H9 (cell line): Measurements from ENCODE around the gene LMF2. TPM values are rescaled to one million over a fixed set of nuclear protein-coding genes. Genes with fewer than 3 reads are reported as not detected.

ENCODE experiments used
- DNase-seq: peaks from one replicate; pipeline ENCODE4 v3.0.0-alpha.2; 2017
- H2AFZ ChIP-seq: one replicate; pipeline ENCODE4 v1.6.1; 2013; ENCODE audit warnings: mild to moderate bottlenecking, low read length, control low read depth, moderate library complexity
- H2AK5ac ChIP-seq: 2 replicates; pipeline ENCODE4 v1.6.1; 2013; ENCODE audit warnings: low read length, control low read depth, mixed read lengths; ENCODE audit not compliant: insufficient read length
- H2BK120ac ChIP-seq: one replicate; pipeline ENCODE4 v1.6.1; 2013; ENCODE audit warnings: low read depth, mild to moderate bottlenecking, low read length, control low read depth, inconsistent platforms; ENCODE audit not compliant: poor library complexity, severe bottlenecking
- H2BK12ac ChIP-seq: 2 replicates; pipeline ENCODE4 v1.6.1; 2013; ENCODE audit warnings: low read length, control low read depth, mixed read lengths, low read depth; ENCODE audit not compliant: insufficient read length
- H2BK15ac ChIP-seq: 2 replicates; pipeline ENCODE4 v1.6.1; 2013; ENCODE audit warnings: low read depth, low read length, control low read depth
- H2BK20ac ChIP-seq: one replicate; pipeline ENCODE4 v1.6.1; 2013; ENCODE audit warnings: low read depth, mild to moderate bottlenecking, low read length, control low read depth, inconsistent platforms; ENCODE audit not compliant: poor library complexity, severe bottlenecking
- H2BK5ac ChIP-seq: 2 replicates; pipeline ENCODE4 v1.6.1; 2013; ENCODE audit warnings: low read length, control low read depth, mixed read lengths; ENCODE audit not compliant: insufficient read length
- H3K14ac ChIP-seq: 2 replicates; pipeline ENCODE4 v1.6.1; 2013; ENCODE audit warnings: low read length, control low read depth; ENCODE audit not compliant: insufficient read depth
- H3K18ac ChIP-seq: 2 replicates; pipeline ENCODE4 v1.6.1; 2013; ENCODE audit warnings: low read depth, mild to moderate bottlenecking, mixed read lengths, low read length, control low read depth; ENCODE audit not compliant: insufficient read length
- H3K23ac ChIP-seq: 2 replicates; pipeline ENCODE4 v1.6.1; 2013; ENCODE audit warnings: low read length, control low read depth, mixed read lengths, low read depth; ENCODE audit not compliant: insufficient read length
- H3K23me2 ChIP-seq: 2 replicates; pipeline ENCODE4 v1.6.1; 2013; ENCODE audit warnings: low read depth, mild to moderate bottlenecking, mixed read lengths, low read length, control low read depth; ENCODE audit not compliant: insufficient read length, poor library complexity, severe bottlenecking
- H3K27ac ChIP-seq: 2 replicates; pipeline ENCODE4 v1.5.1; 2013; ENCODE audit warnings: low read length, control low read depth, mixed read lengths, low read depth; ENCODE audit not compliant: insufficient read length
- H3K27me3 ChIP-seq: 2 replicates; pipeline ENCODE4 v1.6.1; 2013; ENCODE audit warnings: low read length, control low read depth, inconsistent platforms; ENCODE audit not compliant: insufficient read depth
- H3K4ac ChIP-seq: 2 replicates; pipeline ENCODE4 v1.6.1; 2013; ENCODE audit warnings: low read depth, mild to moderate bottlenecking, control low read depth, inconsistent platforms, low read length, moderate library complexity
- H3K4me1 ChIP-seq: 2 replicates; pipeline ENCODE4 v1.6.1; 2013; ENCODE audit warnings: low read length, control low read depth, inconsistent platforms; ENCODE audit not compliant: insufficient read depth
- H3K4me2 ChIP-seq: 2 replicates; pipeline ENCODE4 v1.6.1; 2013; ENCODE audit warnings: low read length, control low read depth, mixed read lengths; ENCODE audit not compliant: insufficient read length, insufficient read depth
- H3K56ac ChIP-seq: 2 replicates; pipeline ENCODE4 v1.6.1; 2013; ENCODE audit warnings: low read depth, mild to moderate bottlenecking, mixed read lengths, low read length, control low read depth; ENCODE audit not compliant: insufficient read length
- H3K79me1 ChIP-seq: 2 replicates; pipeline ENCODE4 v1.6.1; 2013; ENCODE audit warnings: low read depth, mild to moderate bottlenecking, moderate library complexity, low read length, control low read depth, inconsistent platforms; ENCODE audit not compliant: insufficient read depth, poor library complexity, severe bottlenecking
- H3K79me2 ChIP-seq: 2 replicates; pipeline ENCODE4 v1.6.1; 2013; ENCODE audit warnings: low read length, control low read depth, inconsistent platforms; ENCODE audit not compliant: insufficient read depth
- H3K9ac ChIP-seq: 2 replicates; pipeline ENCODE4 v1.6.1; 2013; ENCODE audit warnings: low read length, control low read depth, mixed read lengths; ENCODE audit not compliant: insufficient read length; ENCODE audit errors: extremely low read depth
- H3K9me3 ChIP-seq: one replicate; pipeline ENCODE4 v1.6.1; 2013; ENCODE audit warnings: low read depth, low read length, inconsistent platforms; ENCODE audit not compliant: control insufficient read depth
- H3T11ph ChIP-seq: one replicate; pipeline ENCODE4 v1.6.1; 2013; ENCODE audit warnings: mild to moderate bottlenecking, low read length, control low read depth, inconsistent platforms
- H4K20me1 ChIP-seq: one replicate; pipeline ENCODE4 v1.6.1; 2013; ENCODE audit not compliant: control insufficient read depth, insufficient read length, insufficient read depth
- H4K5ac ChIP-seq: 2 replicates; pipeline ENCODE4 v1.6.1; 2013; ENCODE audit warnings: low read depth, mild to moderate bottlenecking, mixed read lengths, low read length, control low read depth; ENCODE audit not compliant: insufficient read length
- H4K8ac ChIP-seq: replicated peaks from 2 replicates; pipeline ENCODE4 v1.6.1; 2013; ENCODE audit warnings: low read length, control low read depth, mixed read lengths, low read depth; ENCODE audit not compliant: insufficient read length
- H4K91ac ChIP-seq: 2 replicates; pipeline ENCODE4 v1.6.1; 2013; ENCODE audit warnings: low read depth, mild to moderate bottlenecking, moderate library complexity, mixed read lengths, low read length, control low read depth; ENCODE audit not compliant: insufficient read length
- H3K27ac Mint-ChIP-seq, 3 experiments: 2 replicates in 2 of 3; 3 replicates in 1 of 3; pipeline ENCODE4 v1.8.0; 2020 to 2021; ENCODE audit warnings: mixed read lengths in 3 of 3, mild to moderate bottlenecking in 1 of 3, moderate library complexity in 1 of 3
- H3K27me3 Mint-ChIP-seq: 2 replicates; pipeline ENCODE4 v1.8.0; 2021; ENCODE audit warnings: low read depth, mild to moderate bottlenecking, moderate library complexity, mixed read lengths
- H3K36me3 Mint-ChIP-seq, 3 experiments: 2 replicates in 2 of 3; 3 replicates in 1 of 3; pipeline ENCODE4 v1.8.0; 2020 to 2021; ENCODE audit warnings: low read depth in 3 of 3, mixed read lengths in 3 of 3; ENCODE audit not compliant: insufficient read depth in 1 of 3
- H3K4me1 Mint-ChIP-seq, 2 experiments: 2 replicates each; pipeline ENCODE4 v1.8.0; 2020; ENCODE audit warnings: mixed read lengths in 2 of 2
- H3K4me3 Mint-ChIP-seq, 2 experiments: 2 replicates in 1 of 2; 3 replicates in 1 of 2; pipeline ENCODE4 v1.8.0; 2020 to 2021; ENCODE audit warnings: mild to moderate bottlenecking in 2 of 2, mixed read lengths in 2 of 2, moderate library complexity in 1 of 2
- H3K9me3 Mint-ChIP-seq, 2 experiments: 2 replicates in 1 of 2; 3 replicates in 1 of 2; pipeline ENCODE4 v1.8.0; 2020; ENCODE audit warnings: mild to moderate bottlenecking in 2 of 2, mixed read lengths in 2 of 2, moderate library complexity in 1 of 2
- WGBS: extraction: QIAGEN DNeasy Blood & Tissue Kit; methylation state at CpG from one replicate; pipeline ENCODE4 v1.1.7; 2013; ENCODE audit warnings: missing lambda C conversion rate, low lambda C conversion rate, mixed read lengths; ENCODE audit not compliant: insufficient read length; ENCODE audit errors: extremely low coverage; 5-methylcytosine and 5-hydroxymethylcytosine counted together
- total RNA-seq: library from RNA; stranded (reverse); gene quantifications from 2 replicates; pipeline ENCODE4 v1.2.1, GENCODE V29; 2021
- TF ChIP-seq, protein P1 (sequence below): fragments of 200-600 bp; sonication (generic); conservative IDR thresholded peaks from 3 replicates; pipeline ENCODE4 v1.8.0; 2021; ENCODE audit warnings: antibody characterized with exemption, mild to moderate bottlenecking

The LMF2 gene
- total RNA-seq, 1 experiment from 2014 or later = 43.6 TPM

DNA sequence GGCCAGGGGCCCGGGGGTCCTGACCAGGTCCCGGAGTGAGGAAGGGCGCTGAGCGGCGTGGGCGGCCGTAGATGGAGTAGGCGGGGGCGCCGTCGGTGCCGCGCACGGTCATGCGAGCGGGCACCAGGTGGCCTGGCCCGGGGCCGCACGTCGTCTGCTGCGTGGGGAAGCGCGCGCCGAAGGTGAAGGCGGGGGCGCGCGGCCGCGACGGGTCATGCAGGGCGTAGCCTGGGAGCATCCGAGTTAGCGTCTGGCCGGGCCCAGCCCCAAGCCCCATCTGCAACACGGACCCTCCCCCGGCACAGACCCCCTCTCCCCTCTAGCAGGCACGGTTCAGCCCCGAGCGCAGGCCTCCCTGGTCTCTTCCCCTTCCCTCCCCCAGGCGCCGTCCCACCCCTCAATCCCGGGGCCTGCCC is 24.1 kb upstream of the LMF2 start:
- Histone ChIP-seq H3K27me3 (peaks cover 37% of the 10 kb centered on the region; the same call in 1 of the 2 replicates), H3K4me2 (peak overlapping the region; percentile 34)

More for the DNA sequence above, 24.1 kb upstream of the LMF2 start:
- Histone ChIP-seq H3K56ac (no peak overlapping the region), H3K79me2 (no peaks in the 10 kb centered on the region), H3K4ac (no peak overlapping the region), H2AFZ (no peak overlapping the region), H2BK5ac (no peak overlapping the region), H3K23me2 (peaks cover 18% of the 10 kb centered on the region), H4K5ac (no peak overlapping the region), H4K8ac (no peak overlapping the region), H4K20me1 (no peaks in the 10 kb centered on the region), H3K9me3 (no peaks in the 10 kb centered on the region), H3T11ph (no peak overlapping the region), H3K79me1 (no peaks in the 10 kb centered on the region), H3K14ac (no peak overlapping the region), H3K18ac (no peak overlapping the region), H3K27ac (no peak overlapping the region), H2BK20ac (no peak overlapping the region), H2BK120ac (no peak overlapping the region), H3K23ac (no peak overlapping the region), H2BK12ac (no peak overlapping the region), H3K9ac (no peak overlapping the region), H3K4me1 (no peaks in the 10 kb centered on the region), H4K91ac (no peak overlapping the region), H2BK15ac (no peak overlapping the region), H2AK5ac (no peak overlapping the region)
- Mint-ChIP-seq H3K27me3 (peaks cover 78% of the 10 kb centered on the region), H3K36me3 (no peaks in the 10 kb centered on the region; a peak in 1 of 7 replicates), H3K4me1 (peaks cover 15 to 20% of the 10 kb centered on the region in 2 experiments), H3K27ac (no peak overlapping the region), H3K9me3 (no peaks in the 10 kb centered on the region; a peak in 1 of 5 replicates), H3K4me3 (peak overlapping the region; percentile 56 to 80; a peak in 3 of 5 replicates)
- TF ChIP-seq, protein P1, sequence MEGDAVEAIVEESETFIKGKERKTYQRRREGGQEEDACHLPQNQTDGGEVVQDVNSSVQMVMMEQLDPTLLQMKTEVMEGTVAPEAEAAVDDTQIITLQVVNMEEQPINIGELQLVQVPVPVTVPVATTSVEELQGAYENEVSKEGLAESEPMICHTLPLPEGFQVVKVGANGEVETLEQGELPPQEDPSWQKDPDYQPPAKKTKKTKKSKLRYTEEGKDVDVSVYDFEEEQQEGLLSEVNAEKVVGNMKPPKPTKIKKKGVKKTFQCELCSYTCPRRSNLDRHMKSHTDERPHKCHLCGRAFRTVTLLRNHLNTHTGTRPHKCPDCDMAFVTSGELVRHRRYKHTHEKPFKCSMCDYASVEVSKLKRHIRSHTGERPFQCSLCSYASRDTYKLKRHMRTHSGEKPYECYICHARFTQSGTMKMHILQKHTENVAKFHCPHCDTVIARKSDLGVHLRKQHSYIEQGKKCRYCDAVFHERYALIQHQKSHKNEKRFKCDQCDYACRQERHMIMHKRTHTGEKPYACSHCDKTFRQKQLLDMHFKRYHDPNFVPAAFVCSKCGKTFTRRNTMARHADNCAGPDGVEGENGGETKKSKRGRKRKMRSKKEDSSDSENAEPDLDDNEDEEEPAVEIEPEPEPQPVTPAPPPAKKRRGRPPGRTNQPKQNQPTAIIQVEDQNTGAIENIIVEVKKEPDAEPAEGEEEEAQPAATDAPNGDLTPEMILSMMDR = no peak
- no peak for DNase-seq
- WGBS = no CpG with 5 or more reads among the region's 44 CpGs
